ENCODE data around the gene UHMK1. TPM values are rescaled to one million over a fixed set of nuclear protein-coding genes. Genes with fewer than 3 reads are reported as not detected.

UHMK1 gene
- total RNA-seq, 1 experiment from 2014 or later, result 207 TPM

GRCh38 chr1:162550925-162551324 is 53.3 kb downstream of the UHMK1 start:
- Histone ChIP-seq H3K36me3 (ENCODE audit: insufficient read depth, low read length) (no peaks in the 10 kb centered on the region), H3K27ac (ENCODE audit: low read length) (no peak overlapping the region), H3K9me3 (ENCODE audit: low read length) (no peaks in the 10 kb centered on the region), H3K4me2 (ENCODE audit: low read depth, low read length, poor library complexity, severe bottlenecking) (no peak overlapping the region), H2AFZ (ENCODE audit: low read length) (no peak overlapping the region), H3K9me2 (replicated peaks; ENCODE audit: insufficient read depth, low read length) (no peaks in the 10 kb centered on the region), H3K79me2 (ENCODE audit: low read length) (no peaks in the 10 kb centered on the region), H3K9ac (ENCODE audit: low read length) (no peak overlapping the region), H3K27me3 (ENCODE audit: low read length) (no peaks in the 10 kb centered on the region), H4K20me1 (ENCODE audit: insufficient read depth, low read depth, low read length) (no peaks in the 10 kb centered on the region), H3K4me3 (ENCODE audit: low read length) (no peak overlapping the region), H3K4me1 (ENCODE audit: low read length) (no peaks in the 10 kb centered on the region)
- DNase-seq, result no peak

GRCh38 chr1:162551969-162552683 is 54.5 kb downstream of the UHMK1 start:
- no peaks in the 10 kb centered on the region for H3K4me1 ChIP-seq (ENCODE audit: low read length)
- no peaks in the 10 kb centered on the region for H3K79me2 ChIP-seq (ENCODE audit: low read length)
- no peaks in the 10 kb centered on the region for H3K9me2 ChIP-seq (replicated peaks; ENCODE audit: insufficient read depth, low read length)
- H3K36me3 ChIP-seq (ENCODE audit: insufficient read depth, low read length), result no peaks in the 10 kb centered on the region
- no peak overlapping the region for H3K27ac ChIP-seq (ENCODE audit: low read length)
- H3K27me3 ChIP-seq (ENCODE audit: low read length), result no peaks in the 10 kb centered on the region
- H3K9me3 ChIP-seq (ENCODE audit: low read length), result no peaks in the 10 kb centered on the region
- H3K4me3 ChIP-seq (ENCODE audit: low read length), result no peak overlapping the region
- DNase-seq, result no peak
- H3K4me2 ChIP-seq (ENCODE audit: low read depth, low read length, poor library complexity, severe bottlenecking), result no peak overlapping the region
- no peaks in the 10 kb centered on the region for H4K20me1 ChIP-seq (ENCODE audit: insufficient read depth, low read depth, low read length)
- H3K9ac ChIP-seq (ENCODE audit: low read length), result no peak overlapping the region
- no peak overlapping the region for H2AFZ ChIP-seq (ENCODE audit: low read length)

- Histone ChIP-seq H3K4me2 (ENCODE audit: low read depth, low read length, poor library complexity, severe bottlenecking) (no peak overlapping the region), H3K27me3 (ENCODE audit: low read length) (no peaks in the 10 kb centered on the region), H3K9me2 (replicated peaks; ENCODE audit: insufficient read depth, low read length) (no peaks in the 10 kb centered on the region), H4K20me1 (ENCODE audit: insufficient read depth, low read depth, low read length) (no peaks in the 10 kb centered on the region), H3K36me3 (ENCODE audit: insufficient read depth, low read length) (no peaks in the 10 kb centered on the region), H3K27ac (ENCODE audit: low read length) (no peak overlapping the region), H3K4me3 (ENCODE audit: low read length) (no peak overlapping the region), H3K4me1 (ENCODE audit: low read length) (no peaks in the 10 kb centered on the region), H2AFZ (ENCODE audit: low read length) (no peak overlapping the region), H3K9ac (ENCODE audit: low read length) (no peak overlapping the region), H3K79me2 (ENCODE audit: low read length) (no peaks in the 10 kb centered on the region), H3K9me3 (ENCODE audit: low read length) (no peaks in the 10 kb centered on the region)
- DNase-seq, result no peak
These were observed 55.1 kb downstream of the UHMK1 start for GRCh38 chr1:162552684-162553252.

- no peaks in the 10 kb centered on the region for H3K4me1 ChIP-seq (ENCODE audit: low read length)
- no peak overlapping the region for H3K4me2 ChIP-seq (ENCODE audit: low read depth, low read length, poor library complexity, severe bottlenecking)
- no peak overlapping the region for H3K4me3 ChIP-seq (ENCODE audit: low read length)
- no peak for DNase-seq
- H3K27ac ChIP-seq (ENCODE audit: low read length), result no peak overlapping the region
- H3K79me2 ChIP-seq (ENCODE audit: low read length), result no peaks in the 10 kb centered on the region
- no peak overlapping the region for H2AFZ ChIP-seq (ENCODE audit: low read length)
- H3K9ac ChIP-seq (ENCODE audit: low read length), result no peak overlapping the region
- H4K20me1 ChIP-seq (ENCODE audit: insufficient read depth, low read depth, low read length), result no peaks in the 10 kb centered on the region
- H3K9me2 ChIP-seq (replicated peaks; ENCODE audit: insufficient read depth, low read length), result no peaks in the 10 kb centered on the region
- H3K9me3 ChIP-seq (ENCODE audit: low read length), result no peaks in the 10 kb centered on the region
- no peaks in the 10 kb centered on the region for H3K36me3 ChIP-seq (ENCODE audit: insufficient read depth, low read length)
- H3K27me3 ChIP-seq (ENCODE audit: low read length), result no peaks in the 10 kb centered on the region
These were observed 56.6 kb downstream of the UHMK1 start for GRCh38 chr1:162554258-162554657.

GRCh38 chr1:162557536-162557935 is 59.9 kb downstream of the UHMK1 start:
- DNase-seq, result no peak
- no peak overlapping the region for H3K4me3 ChIP-seq (ENCODE audit: low read length)
- peaks cover 10% of the 10 kb centered on the region for H3K79me2 ChIP-seq (ENCODE audit: low read length)
- H3K9me2 ChIP-seq (replicated peaks; ENCODE audit: insufficient read depth, low read length), result no peaks in the 10 kb centered on the region
- H3K27ac ChIP-seq (ENCODE audit: low read length), result no peak overlapping the region
- no peak overlapping the region for H3K4me2 ChIP-seq (ENCODE audit: low read depth, low read length, poor library complexity, severe bottlenecking)
- H3K27me3 ChIP-seq (ENCODE audit: low read length), result no peaks in the 10 kb centered on the region
- H3K36me3 ChIP-seq (ENCODE audit: insufficient read depth, low read length), result no peaks in the 10 kb centered on the region
- no peak overlapping the region for H3K9ac ChIP-seq (ENCODE audit: low read length)
- H2AFZ ChIP-seq (ENCODE audit: low read length), result no peak overlapping the region
- H4K20me1 ChIP-seq (ENCODE audit: insufficient read depth, low read depth, low read length), result no peaks in the 10 kb centered on the region
- no peaks in the 10 kb centered on the region for H3K9me3 ChIP-seq (ENCODE audit: low read length)
- peaks cover 10% of the 10 kb centered on the region for H3K4me1 ChIP-seq (ENCODE audit: low read length)

- peak overlapping the region; percentile 85 for H3K4me2 ChIP-seq (ENCODE audit: low read depth, low read length, poor library complexity, severe bottlenecking)
- H3K27ac ChIP-seq (ENCODE audit: low read length), result no peak overlapping the region
- peak overlapping the region; percentile 95 for H2AFZ ChIP-seq (ENCODE audit: low read length)
- peaks cover 37% of the 10 kb centered on the region for H3K4me1 ChIP-seq (ENCODE audit: low read length)
- no peaks in the 10 kb centered on the region for H3K27me3 ChIP-seq (ENCODE audit: low read length)
- H4K20me1 ChIP-seq (ENCODE audit: insufficient read depth, low read depth, low read length), result no peaks in the 10 kb centered on the region
- no peaks in the 10 kb centered on the region for H3K9me3 ChIP-seq (ENCODE audit: low read length)
- DNase-seq, result peak; percentile 58
- H3K79me2 ChIP-seq (ENCODE audit: low read length), result peaks cover 39% of the 10 kb centered on the region
- H3K4me3 ChIP-seq (ENCODE audit: low read length), result peak overlapping the region; percentile 91
- H3K9me2 ChIP-seq (replicated peaks; ENCODE audit: insufficient read depth, low read length), result no peaks in the 10 kb centered on the region
- H3K9ac ChIP-seq (ENCODE audit: low read length), result peak overlapping the region; percentile 88
- no peaks in the 10 kb centered on the region for H3K36me3 ChIP-seq (ENCODE audit: insufficient read depth, low read length)
These were observed 62.9 kb downstream of the UHMK1 start for GRCh38 chr1:162560303-162561036.

GRCh38 chr1:162561037-162561615 is 63.5 kb downstream of the UHMK1 start:
- Histone ChIP-seq H3K27me3 (ENCODE audit: low read length) (no peaks in the 10 kb centered on the region), H3K4me3 (ENCODE audit: low read length) (peak overlapping the region; percentile 91), H2AFZ (ENCODE audit: low read length) (peak overlapping the region; percentile 95), H3K27ac (ENCODE audit: low read length) (no peak overlapping the region), H3K9me2 (replicated peaks; ENCODE audit: insufficient read depth, low read length) (no peaks in the 10 kb centered on the region), H3K4me2 (ENCODE audit: low read depth, low read length, poor library complexity, severe bottlenecking) (peak overlapping the region; percentile 85), H3K79me2 (ENCODE audit: low read length) (peaks cover 46% of the 10 kb centered on the region), H3K4me1 (ENCODE audit: low read length) (peaks cover 38% of the 10 kb centered on the region), H3K9me3 (ENCODE audit: low read length) (no peaks in the 10 kb centered on the region), H3K9ac (ENCODE audit: low read length) (peak overlapping the region; percentile 92), H3K36me3 (ENCODE audit: insufficient read depth, low read length) (peaks cover 2% of the 10 kb centered on the region; the same call in 1 of the 2 replicates), H4K20me1 (ENCODE audit: insufficient read depth, low read depth, low read length) (no peaks in the 10 kb centered on the region)
- peak; percentile 99 for DNase-seq

Data from Karpas-422 (cell line).